K562 (cell line): ENCODE results near the gene GPATCH2L. TPM values are rescaled to one million over a fixed set of nuclear protein-coding genes. Genes with fewer than 3 reads are reported as not detected.

ENCODE experiments used
- ATAC-seq: fragments of 200-7000 bp; cut with Tn5 transposase; 3 replicates; pipeline ENCODE4 v1.9.1; 2020; ENCODE audit warnings: moderate library complexity
- BruUV-seq: library from RNA; stranded (reverse); fragments of 400-500 nt; replicated peaks from 2 replicates; lab custom pipeline; 2021; lab: Mats Ljungman, UMichigan
- CTCF ChIA-PET: fragments of 300-600 bp; formaldehyde crosslinking; extraction: SDS; loops from one replicate; lab custom pipeline; 2021; ENCODE audit warnings: low intra/inter-chr PET ratio; lab: Yijun Ruan, JAX
- POLR2A ChIA-PET: fragments of 300-600, 350-650 bp; sonication (Branson Sonifier 250); formaldehyde crosslinking; extraction: SDS; loops from one replicate; lab custom pipeline; 2021; ENCODE audit warnings: antibody characterized with exemption, inconsistent platforms; lab: Yijun Ruan, JAX
- DNase-seq, 4 experiments: peaks; one replicate each; pipeline versions ENCODE4 v3.0.0 to v3.0.0-alpha.2; 2011 to 2018; ENCODE audit warnings: low spot score in 3 of 4, mixed read lengths in 3 of 4; ENCODE audit errors: extremely low read depth in 1 of 4
- FAIRE-seq: peaks from 2 replicates; lab custom pipeline; 2011; peaks lifted over from hg19 to GRCh38; lab: Jason Lieb, UNC
- H2AFZ ChIP-seq: 2 replicates; pipeline ENCODE4 v1.6.0; 2011; ENCODE audit warnings: low read depth, low read length, control low read depth, inconsistent platforms
- H3K27ac ChIP-seq: fragments of 200-600 bp; 3 replicates; pipeline ENCODE4 v1.8.0; 2011; ENCODE audit warnings: low read depth, mild to moderate bottlenecking, control low read depth, inconsistent platforms, low read length, moderate library complexity, mixed read lengths; ENCODE audit errors: extremely low read depth
- H3K27me3 ChIP-seq, 2 experiments: fragments of 300-600 bp in 1 of 2; 2 replicates in 1 of 2; 3 replicates in 1 of 2; pipeline versions ENCODE4 v1.6.0 to v1.8.0; 2011; ENCODE audit warnings: inconsistent platforms in 2 of 2, low read length in 2 of 2, mild to moderate bottlenecking in 1 of 2, mixed read lengths in 1 of 2, moderate library complexity in 1 of 2; ENCODE audit not compliant: control insufficient read depth in 2 of 2, insufficient read depth in 2 of 2
- H3K36me3 ChIP-seq: fragments of 300-600 bp; 3 replicates; pipeline ENCODE4 v1.8.0; 2011; ENCODE audit warnings: mild to moderate bottlenecking, low read length, inconsistent platforms; ENCODE audit not compliant: control insufficient read depth, insufficient read depth
- H3K4me1 ChIP-seq, 2 experiments: fragments of 200-600 bp in 1 of 2; replicated peaks in 1 of 2; 2 replicates in 1 of 2; 3 replicates in 1 of 2; pipeline versions ENCODE4 v1.5.1 to v1.8.0; 2011; ENCODE audit warnings: inconsistent platforms in 2 of 2, low read length in 2 of 2, mild to moderate bottlenecking in 1 of 2, mixed read lengths in 1 of 2, moderate library complexity in 1 of 2; ENCODE audit not compliant: control insufficient read depth in 2 of 2, insufficient read depth in 2 of 2
- H3K4me2 ChIP-seq: 2 replicates; pipeline ENCODE4 v1.6.1; 2011; ENCODE audit warnings: low read length, control low read depth, inconsistent platforms, mixed read lengths; ENCODE audit not compliant: insufficient read depth
- H3K4me3 ChIP-seq: fragments of 200-600 bp; sonication (generic), shearing (Covaris generic); 2 replicates; pipeline ENCODE4 v1.5.1; 2016; ENCODE audit warnings: control low read depth, inconsistent platforms
- H3K79me2 ChIP-seq: fragments of 200-600 bp; 3 replicates; pipeline ENCODE4 v1.8.0; 2011; ENCODE audit warnings: low read length, inconsistent platforms; ENCODE audit not compliant: control insufficient read depth, insufficient read depth
- H3K9ac ChIP-seq, 2 experiments: 2 replicates each; pipeline versions ENCODE4 v1.6.0 to v1.6.1; 2011; ENCODE audit warnings: low read depth in 2 of 2, low read length in 2 of 2, control low read depth in 1 of 2, inconsistent platforms in 1 of 2, mild to moderate bottlenecking in 1 of 2, mixed read lengths in 1 of 2; ENCODE audit not compliant: insufficient read depth in 1 of 2
- H3K9me1 ChIP-seq: one replicate; pipeline ENCODE4 v1.6.0; 2011; ENCODE audit warnings: inconsistent platforms, mild to moderate bottlenecking, low read length, moderate library complexity; ENCODE audit not compliant: control insufficient read depth, insufficient read depth
- H3K9me3 ChIP-seq: replicated peaks from 2 replicates; pipeline ENCODE4 v1.5.1; 2011; ENCODE audit warnings: low read depth, low read length, inconsistent platforms; ENCODE audit not compliant: control insufficient read depth, insufficient read depth
- H4K20me1 ChIP-seq: replicated peaks from 2 replicates; pipeline ENCODE4 v1.6.1; 2011; ENCODE audit warnings: low read length, inconsistent platforms, mixed read lengths; ENCODE audit not compliant: control insufficient read depth, insufficient read depth
- ATF7 ChIP-seq: fragments of 450-650 bp; IDR thresholded peaks from 2 replicates; pipeline ENCODE4 v1.7.1; 2014; ENCODE audit warnings: mild to moderate bottlenecking, moderate library complexity
- BCOR ChIP-seq: fragments of 450-650 bp; IDR thresholded peaks from 2 replicates; pipeline ENCODE4 v1.6.1; 2016
- BHLHE40 ChIP-seq: IDR thresholded peaks from 2 replicates; pipeline ENCODE4 v1.6.1; 2011; ENCODE audit warnings: low read length, improper control_type of control experiment
- MAFG ChIP-seq: fragments of 450-650 bp; conservative IDR thresholded peaks from 2 replicates; pipeline ENCODE4 v1.6.1; 2016; ENCODE audit warnings: missing genetic modification characterization, missing compliant biosample characterization
- SRSF3 ChIP-seq: fragments of 200-400 bp; formaldehyde crosslinking; IDR thresholded peaks from 2 replicates; pipeline ENCODE4 v1.6.1; 2016; ENCODE audit warnings: mild to moderate bottlenecking, low read length, moderate library complexity; ENCODE audit not compliant: insufficient read depth
- WGBS: fragments of 100-300 bp; shearing (Covaris generic); methylation state at CpG from one replicate; pipeline ENCODE4 v1.1.6; 2016; ENCODE audit warnings: low coverage, mixed read lengths; ENCODE audit not compliant: insufficient coverage; ENCODE audit errors: missing lambda C conversion rate; 5-methylcytosine and 5-hydroxymethylcytosine counted together
- in situ Hi-C: fragments of 300-500 bp; cut with MboI; formaldehyde crosslinking; loops from 4 replicates; pipeline ENCODE4 v1.15.0; 2018; ENCODE audit warnings: inconsistent platforms, mixed read lengths
- intact Hi-C: fragments of 100-400 bp; cut with micrococcal nuclease; formaldehyde crosslinking; loops from 2 replicates; pipeline ENCODE4 v1.14.2; 2022
- polyA plus RNA-seq, 8 experiments: library from polyadenylated mRNA; depleted of rRNA in 4 of 8; stranded (reverse) in 5 of 8; unstranded in 3 of 8; fragments of >200 nt; fragmentation: Nextera tagmentation in 2 of 8; fragmentation: Illumina TruSeq in 1 of 8; extraction: Ambion mirVana in 2 of 8; extraction: Trizol in 1 of 8; gene quantifications; 2 replicates each; pipeline versions ENCODE4 v1.2.1 to v1.2.3, GENCODE V29; 2011 to 2014; ENCODE audit warnings: inconsistent platforms in 1 of 8, missing spikeins in 1 of 8
- total RNA-seq, 7 experiments: library from RNA; depleted of rRNA in 6 of 7; stranded (reverse); fragments of >200 nt in 6 of 7; fragmentation: Illumina TruSeq in 2 of 7; extraction: Trizol in 2 of 7; gene quantifications; 2 replicates each; pipeline versions ENCODE4 v1.2.1 to v1.2.3, GENCODE V29; 2011 to 2021; ENCODE audit warnings: low replicate concordance in 1 of 7
- TF ChIP-seq, protein P1 (sequence below): fragments of 450-650 bp; IDR thresholded peaks from 2 replicates; pipeline ENCODE4 v1.6.1; 2017; ENCODE audit warnings: antibody characterized with exemption, mild to moderate bottlenecking
- TF ChIP-seq, protein P2 (sequence below): fragments of 450-650 bp; IDR thresholded peaks from one replicate; pipeline ENCODE4 v1.6.1; 2018; ENCODE audit warnings: mild to moderate bottlenecking, moderate library complexity; ENCODE audit not compliant: partially characterized antibody
- TF ChIP-seq, protein P3 (sequence below): fragments of 150-350 bp; conservative IDR thresholded peaks from 2 replicates; pipeline ENCODE4 v1.6.1; 2014; ENCODE audit warnings: low read length
- TF ChIP-seq, protein P4 (sequence below), 2 experiments: fragments of 150-350 bp in 1 of 2; IDR thresholded peaks; 2 replicates each; pipeline ENCODE4 v1.6.1; 2012 to 2016; ENCODE audit warnings: low read depth in 2 of 2, low read length in 2 of 2, mild to moderate bottlenecking in 1 of 2, moderate library complexity in 1 of 2

The GPATCH2L gene
- total and polyA plus RNA-seq, 9 of the 15 experiments (the other 6 are each of a cell fraction or from before 2014, with no cell fraction given): 13.1 to 39.6 (median 20.0) TPM

DNA sequence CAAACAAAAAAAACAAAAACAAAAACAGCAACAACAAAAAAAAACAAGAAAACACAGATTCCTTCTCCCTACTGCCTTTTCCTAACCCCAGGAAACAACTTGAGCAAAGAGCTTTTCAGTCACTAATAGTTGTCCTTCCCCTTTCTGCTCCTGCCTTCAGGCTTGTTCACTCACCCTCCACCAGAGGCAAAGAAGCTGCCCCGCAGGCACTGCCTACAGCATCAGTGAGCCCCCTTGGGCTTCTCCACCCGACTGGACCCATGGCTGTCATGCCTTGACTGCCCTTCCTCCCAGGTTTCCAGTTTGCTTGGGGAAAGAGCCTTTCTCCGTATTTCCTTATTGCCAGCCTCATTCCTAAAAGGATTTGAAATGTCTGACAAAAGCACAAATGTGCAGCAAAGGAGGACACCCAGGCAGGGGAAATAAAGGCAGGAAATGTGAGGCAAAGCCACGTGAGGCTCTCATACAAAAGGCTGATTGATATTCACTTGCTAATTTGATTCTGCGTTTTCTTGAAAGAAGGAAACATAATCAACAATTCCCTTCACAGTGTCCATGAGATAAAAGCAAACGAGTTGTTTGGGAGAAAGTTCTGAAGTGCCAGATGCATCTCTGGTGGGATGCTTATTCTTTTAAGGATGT lies 85.7 kb downstream of the GPATCH2L start:
- no peaks in the 10 kb centered on the region for H3K9me1 ChIP-seq
- H3K36me3 ChIP-seq: no peaks in the 10 kb centered on the region
- CTCF ChIA-PET: no interaction called here
- H3K4me3 ChIP-seq: no peak overlapping the region
- H4K20me1 ChIP-seq: no peaks in the 10 kb centered on the region
- BruUV-seq: no TSS peak
- H3K27me3 ChIP-seq: no peaks in the 10 kb centered on the region
- H3K9ac ChIP-seq: no peak overlapping the region
- no peaks in the 10 kb centered on the region for H3K9me3 ChIP-seq
- no peaks in the 10 kb centered on the region for H3K4me1 ChIP-seq
- no peak overlapping the region for H2AFZ ChIP-seq
- FAIRE-seq: no peak
- whole genome bisulfite sequencing: 61% methylated on average over 6 of the region's 6 CpGs
- no peak overlapping the region for H3K27ac ChIP-seq
- in situ Hi-C loops: no loop called here
- POLR2A ChIA-PET: no interaction called here
- intact Hi-C loops: no loop called here
- no peak overlapping the region for H3K4me2 ChIP-seq
- no peak for DNase-seq
- H3K79me2 ChIP-seq: no peaks in the 10 kb centered on the region
- no peak for ATAC-seq
- no peak for TF ChIP-seq BCOR
- TF ChIP-seq ATF7: no peak
- TF ChIP-seq, protein P1, sequence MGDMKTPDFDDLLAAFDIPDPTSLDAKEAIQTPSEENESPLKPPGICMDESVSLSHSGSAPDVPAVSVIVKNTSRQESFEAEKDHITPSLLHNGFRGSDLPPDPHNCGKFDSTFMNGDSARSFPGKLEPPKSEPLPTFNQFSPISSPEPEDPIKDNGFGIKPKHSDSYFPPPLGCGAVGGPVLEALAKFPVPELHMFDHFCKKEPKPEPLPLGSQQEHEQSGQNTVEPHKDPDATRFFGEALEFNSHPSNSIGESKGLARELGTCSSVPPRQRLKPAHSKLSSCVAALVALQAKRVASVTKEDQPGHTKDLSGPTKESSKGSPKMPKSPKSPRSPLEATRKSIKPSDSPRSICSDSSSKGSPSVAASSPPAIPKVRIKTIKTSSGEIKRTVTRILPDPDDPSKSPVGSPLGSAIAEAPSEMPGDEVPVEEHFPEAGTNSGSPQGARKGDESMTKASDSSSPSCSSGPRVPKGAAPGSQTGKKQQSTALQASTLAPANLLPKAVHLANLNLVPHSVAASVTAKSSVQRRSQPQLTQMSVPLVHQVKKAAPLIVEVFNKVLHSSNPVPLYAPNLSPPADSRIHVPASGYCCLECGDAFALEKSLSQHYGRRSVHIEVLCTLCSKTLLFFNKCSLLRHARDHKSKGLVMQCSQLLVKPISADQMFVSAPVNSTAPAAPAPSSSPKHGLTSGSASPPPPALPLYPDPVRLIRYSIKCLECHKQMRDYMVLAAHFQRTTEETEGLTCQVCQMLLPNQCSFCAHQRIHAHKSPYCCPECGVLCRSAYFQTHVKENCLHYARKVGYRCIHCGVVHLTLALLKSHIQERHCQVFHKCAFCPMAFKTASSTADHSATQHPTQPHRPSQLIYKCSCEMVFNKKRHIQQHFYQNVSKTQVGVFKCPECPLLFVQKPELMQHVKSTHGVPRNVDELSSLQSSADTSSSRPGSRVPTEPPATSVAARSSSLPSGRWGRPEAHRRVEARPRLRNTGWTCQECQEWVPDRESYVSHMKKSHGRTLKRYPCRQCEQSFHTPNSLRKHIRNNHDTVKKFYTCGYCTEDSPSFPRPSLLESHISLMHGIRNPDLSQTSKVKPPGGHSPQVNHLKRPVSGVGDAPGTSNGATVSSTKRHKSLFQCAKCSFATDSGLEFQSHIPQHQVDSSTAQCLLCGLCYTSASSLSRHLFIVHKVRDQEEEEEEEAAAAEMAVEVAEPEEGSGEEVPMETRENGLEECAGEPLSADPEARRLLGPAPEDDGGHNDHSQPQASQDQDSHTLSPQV: no peak
- TF ChIP-seq SRSF3: no peak
- TF ChIP-seq, protein P2, sequence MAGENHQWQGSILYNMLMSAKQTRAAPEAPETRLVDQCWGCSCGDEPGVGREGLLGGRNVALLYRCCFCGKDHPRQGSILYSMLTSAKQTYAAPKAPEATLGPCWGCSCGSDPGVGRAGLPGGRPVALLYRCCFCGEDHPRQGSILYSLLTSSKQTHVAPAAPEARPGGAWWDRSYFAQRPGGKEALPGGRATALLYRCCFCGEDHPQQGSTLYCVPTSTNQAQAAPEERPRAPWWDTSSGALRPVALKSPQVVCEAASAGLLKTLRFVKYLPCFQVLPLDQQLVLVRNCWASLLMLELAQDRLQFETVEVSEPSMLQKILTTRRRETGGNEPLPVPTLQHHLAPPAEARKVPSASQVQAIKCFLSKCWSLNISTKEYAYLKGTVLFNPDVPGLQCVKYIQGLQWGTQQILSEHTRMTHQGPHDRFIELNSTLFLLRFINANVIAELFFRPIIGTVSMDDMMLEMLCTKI: no peak
- TF ChIP-seq, protein P3, sequence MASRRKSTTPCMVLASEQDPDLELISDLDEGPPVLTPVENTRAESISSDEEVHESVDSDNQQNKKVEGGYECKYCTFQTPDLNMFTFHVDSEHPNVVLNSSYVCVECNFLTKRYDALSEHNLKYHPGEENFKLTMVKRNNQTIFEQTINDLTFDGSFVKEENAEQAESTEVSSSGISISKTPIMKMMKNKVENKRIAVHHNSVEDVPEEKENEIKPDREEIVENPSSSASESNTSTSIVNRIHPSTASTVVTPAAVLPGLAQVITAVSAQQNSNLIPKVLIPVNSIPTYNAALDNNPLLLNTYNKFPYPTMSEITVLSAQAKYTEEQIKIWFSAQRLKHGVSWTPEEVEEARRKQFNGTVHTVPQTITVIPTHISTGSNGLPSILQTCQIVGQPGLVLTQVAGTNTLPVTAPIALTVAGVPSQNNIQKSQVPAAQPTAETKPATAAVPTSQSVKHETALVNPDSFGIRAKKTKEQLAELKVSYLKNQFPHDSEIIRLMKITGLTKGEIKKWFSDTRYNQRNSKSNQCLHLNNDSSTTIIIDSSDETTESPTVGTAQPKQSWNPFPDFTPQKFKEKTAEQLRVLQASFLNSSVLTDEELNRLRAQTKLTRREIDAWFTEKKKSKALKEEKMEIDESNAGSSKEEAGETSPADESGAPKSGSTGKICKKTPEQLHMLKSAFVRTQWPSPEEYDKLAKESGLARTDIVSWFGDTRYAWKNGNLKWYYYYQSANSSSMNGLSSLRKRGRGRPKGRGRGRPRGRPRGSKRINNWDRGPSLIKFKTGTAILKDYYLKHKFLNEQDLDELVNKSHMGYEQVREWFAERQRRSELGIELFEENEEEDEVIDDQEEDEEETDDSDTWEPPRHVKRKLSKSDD: no peak
- no peak for TF ChIP-seq BHLHE40
- TF ChIP-seq, protein P4, sequence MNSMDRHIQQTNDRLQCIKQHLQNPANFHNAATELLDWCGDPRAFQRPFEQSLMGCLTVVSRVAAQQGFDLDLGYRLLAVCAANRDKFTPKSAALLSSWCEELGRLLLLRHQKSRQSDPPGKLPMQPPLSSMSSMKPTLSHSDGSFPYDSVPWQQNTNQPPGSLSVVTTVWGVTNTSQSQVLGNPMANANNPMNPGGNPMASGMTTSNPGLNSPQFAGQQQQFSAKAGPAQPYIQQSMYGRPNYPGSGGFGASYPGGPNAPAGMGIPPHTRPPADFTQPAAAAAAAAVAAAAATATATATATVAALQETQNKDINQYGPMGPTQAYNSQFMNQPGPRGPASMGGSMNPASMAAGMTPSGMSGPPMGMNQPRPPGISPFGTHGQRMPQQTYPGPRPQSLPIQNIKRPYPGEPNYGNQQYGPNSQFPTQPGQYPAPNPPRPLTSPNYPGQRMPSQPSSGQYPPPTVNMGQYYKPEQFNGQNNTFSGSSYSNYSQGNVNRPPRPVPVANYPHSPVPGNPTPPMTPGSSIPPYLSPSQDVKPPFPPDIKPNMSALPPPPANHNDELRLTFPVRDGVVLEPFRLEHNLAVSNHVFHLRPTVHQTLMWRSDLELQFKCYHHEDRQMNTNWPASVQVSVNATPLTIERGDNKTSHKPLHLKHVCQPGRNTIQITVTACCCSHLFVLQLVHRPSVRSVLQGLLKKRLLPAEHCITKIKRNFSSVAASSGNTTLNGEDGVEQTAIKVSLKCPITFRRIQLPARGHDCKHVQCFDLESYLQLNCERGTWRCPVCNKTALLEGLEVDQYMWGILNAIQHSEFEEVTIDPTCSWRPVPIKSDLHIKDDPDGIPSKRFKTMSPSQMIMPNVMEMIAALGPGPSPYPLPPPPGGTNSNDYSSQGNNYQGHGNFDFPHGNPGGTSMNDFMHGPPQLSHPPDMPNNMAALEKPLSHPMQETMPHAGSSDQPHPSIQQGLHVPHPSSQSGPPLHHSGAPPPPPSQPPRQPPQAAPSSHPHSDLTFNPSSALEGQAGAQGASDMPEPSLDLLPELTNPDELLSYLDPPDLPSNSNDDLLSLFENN (IDR thresholded peaks at IDR 0.05; ENCODE audit: low read depth in 2 of 2, low read length in 2 of 2): no peak
- no peak for TF ChIP-seq MAFG (tag)
